ENCODE data around the gene MROH2B.

Gene MROH2B

DNA sequence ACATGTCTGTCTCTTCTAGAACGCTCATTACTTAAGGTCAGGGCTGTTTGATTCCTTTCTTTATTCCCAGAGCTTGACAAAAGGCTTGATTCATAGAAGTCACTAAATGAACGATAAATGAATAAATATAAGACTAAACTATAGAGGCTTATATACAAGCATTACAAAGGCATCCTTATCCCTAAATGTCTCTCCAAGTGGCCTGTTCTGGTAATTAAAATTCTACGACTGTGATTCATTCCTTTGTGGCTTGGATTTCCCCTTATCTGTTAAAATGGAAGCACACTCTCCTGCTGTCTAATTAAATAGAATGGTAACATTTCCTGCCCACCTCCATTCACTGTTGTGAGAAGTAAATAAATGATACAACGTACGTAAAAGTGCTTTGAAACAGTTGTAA lies 112.3 kb downstream of the MROH2B start:
- no peak overlapping the region for H3K27ac ChIP-seq
- TF ChIP-seq Cebpa-rat (IDR thresholded peaks at IDR 0.05) = no peak
- no peaks in the 10 kb centered on the region for H3K36me3 ChIP-seq
- peaks cover 0 to 14% (median 0%) of the 10 kb centered on the region in 11 experiments; a peak in 6 of 22 replicates for H3K9me3 ChIP-seq (replicated peaks in 1 of 11)
- no peak overlapping the region for H3K4me2 ChIP-seq
- no peak overlapping the region for H3K9ac ChIP-seq
- H4K20me1 ChIP-seq = no peaks in the 10 kb centered on the region
- peaks cover 0 to 22% (median 0%) of the 10 kb centered on the region in 10 experiments; a peak in 2 of 20 replicates for H3K4me1 ChIP-seq
- H3K27me3 ChIP-seq = no peaks in the 10 kb centered on the region
- no peak overlapping the region for H3K4me3 ChIP-seq

DNA sequence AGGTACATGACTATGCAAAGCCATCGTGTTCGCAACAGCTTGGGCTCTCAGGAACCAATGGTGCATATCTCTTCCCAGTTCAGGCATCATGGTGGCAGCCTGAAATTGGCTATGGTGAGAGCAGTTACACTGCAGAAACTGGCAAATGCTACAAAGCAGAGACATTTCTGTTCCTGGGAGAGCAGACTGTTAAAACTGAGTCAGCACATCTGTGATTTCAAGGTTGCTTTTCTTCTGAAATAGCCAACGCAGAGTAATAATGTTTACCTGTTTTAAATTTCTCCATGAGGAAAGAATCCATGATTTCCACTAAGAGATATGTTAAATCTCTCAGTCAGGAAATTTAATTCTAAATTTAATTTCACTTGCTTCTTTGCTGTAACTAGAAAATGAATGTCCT lies 114.1 kb downstream of the MROH2B start:
- Histone ChIP-seq H3K4me3 (no peak overlapping the region), H3K27me3 (no peaks in the 10 kb centered on the region), H3K4me1 (peaks cover 0 to 17% (median 0%) of the 10 kb centered on the region in 10 experiments; a peak in 2 of 20 replicates), H3K27ac (no peak overlapping the region), H3K36me3 (no peaks in the 10 kb centered on the region), H4K20me1 (no peaks in the 10 kb centered on the region), H3K4me2 (no peak overlapping the region), H3K9me3 (replicated peaks in 1 of 11) (peaks cover 0 to 14% (median 0%) of the 10 kb centered on the region in 11 experiments; a peak in 6 of 22 replicates), H3K9ac (no peak overlapping the region)
- no peak for TF ChIP-seq Cebpa-rat (IDR thresholded peaks at IDR 0.05)

DNA sequence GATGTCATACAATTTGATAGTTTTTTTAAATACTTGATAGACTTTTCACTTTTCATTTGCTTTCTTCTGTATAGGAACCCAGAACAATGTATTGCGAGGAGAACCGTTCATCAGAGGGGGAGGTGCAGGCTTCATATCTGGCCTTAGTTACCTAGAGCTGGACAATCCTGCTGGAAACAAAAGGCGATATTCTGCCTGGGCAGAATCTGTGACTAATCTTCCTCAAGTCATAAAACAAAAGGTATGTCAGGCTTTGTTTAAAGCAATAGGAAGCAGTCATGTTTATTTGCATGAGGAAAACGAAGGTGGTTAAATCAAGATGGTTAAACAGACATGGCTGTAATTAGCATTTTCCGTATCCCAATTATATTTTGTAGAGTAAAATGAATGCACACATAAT lies 115.8 kb downstream of the MROH2B start:
- Histone ChIP-seq H4K20me1 (no peaks in the 10 kb centered on the region), H3K9me3 (replicated peaks in 1 of 11) (peaks cover 0 to 14% (median 0%) of the 10 kb centered on the region in 11 experiments; a peak in 6 of 22 replicates), H3K27ac (no peak overlapping the region), H3K27me3 (no peaks in the 10 kb centered on the region), H3K9ac (no peak overlapping the region), H3K4me3 (no peak overlapping the region), H3K36me3 (no peaks in the 10 kb centered on the region), H3K4me2 (no peak overlapping the region), H3K4me1 (peaks cover 0 to 8% (median 6%) of the 10 kb centered on the region in 10 experiments; a peak in 10 of 20 replicates)
- no peak for TF ChIP-seq Cebpa-rat (IDR thresholded peaks at IDR 0.05)

All from BLaER1 treated with 17β-estradiol and CSF1 and Interleukin-3, amounts not matched to agents 10 nM and 100 nM (cell line).